ENCODE results near the gene MAST2.
"Not testable (repeated sequence)": the region's sequence is repeated elsewhere in the genome, so short reads cannot be mapped to it uniquely, and the experiment has no call there.

MAST2 gene

GRCh38 chr1:45952072-45952471 lies 148.7 kb downstream of the MAST2 start:
- DNase-seq = no peak

GRCh38 chr1:45953934-45954847 lies 150.8 kb downstream of the MAST2 start:
- DNase-seq = no peak

- DNase-seq = no peak
These were observed 154.3 kb downstream of the MAST2 start for GRCh38 chr1:45957684-45958083.

DNA sequence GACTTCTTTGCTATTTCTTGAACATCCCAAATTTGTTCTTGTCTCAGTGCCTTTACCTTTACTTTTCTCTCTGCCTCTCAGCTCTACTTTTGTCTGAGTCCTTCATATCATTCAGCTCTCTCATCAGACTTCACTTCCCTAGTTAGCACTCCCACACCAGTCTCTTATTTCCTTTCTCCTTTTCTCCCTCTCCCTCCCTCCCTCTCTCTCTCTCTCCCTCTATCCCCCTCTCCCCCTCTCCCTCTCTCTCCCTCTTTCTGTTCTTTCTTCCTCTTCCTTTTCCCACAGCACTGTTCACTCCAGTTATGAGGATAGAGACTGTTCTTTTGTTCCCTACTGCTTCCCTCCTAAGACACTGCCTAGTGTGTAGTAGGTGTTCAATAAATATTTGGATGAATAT lies 154.9 kb downstream of the MAST2 start:
- DNase-seq = no peak

GRCh38 chr1:45960930-45961715 lies 157.7 kb downstream of the MAST2 start:
- no peak for DNase-seq

- not testable (repeated sequence) for DNase-seq
These were observed 158.5 kb downstream of the MAST2 start for GRCh38 chr1:45961936-45962335.

DNA sequence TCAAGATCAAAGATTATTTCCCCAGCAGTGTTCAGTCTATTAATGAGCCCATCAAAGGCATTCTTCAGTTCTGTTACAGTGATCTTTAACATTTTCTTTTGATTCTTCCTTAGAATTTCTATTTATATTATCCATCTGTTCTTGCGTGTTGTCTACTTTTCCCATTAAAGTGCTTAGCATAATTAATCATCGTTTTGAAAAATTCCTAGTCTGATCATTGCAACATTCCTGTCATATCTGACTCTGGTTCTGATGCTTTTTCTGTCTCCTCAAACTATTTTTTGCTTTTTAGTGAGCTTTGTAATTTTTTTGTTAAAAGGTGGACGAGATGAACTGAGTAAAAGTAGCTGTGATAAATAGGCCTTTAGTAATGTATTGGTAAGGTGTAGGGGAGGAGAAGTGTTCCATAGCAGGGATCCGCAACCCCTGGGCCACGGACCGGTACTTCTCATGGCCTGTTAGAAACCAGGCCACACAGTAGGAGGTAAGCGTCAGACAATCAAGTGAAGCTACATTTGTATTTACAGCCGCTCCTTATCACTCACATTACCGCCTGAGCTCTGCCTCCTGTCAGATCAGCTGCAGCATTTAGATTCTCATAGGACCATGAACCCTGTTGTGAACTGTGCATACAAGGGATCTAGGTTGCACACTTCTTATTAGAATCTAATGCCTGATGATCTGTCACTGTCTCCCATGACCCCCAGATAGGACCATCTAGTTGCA lies 165.7 kb downstream of the MAST2 start:
- no peak for DNase-seq

GRCh38 chr1:45969866-45970265 lies 166.5 kb downstream of the MAST2 start:
- DNase-seq = no peak

GRCh38 chr1:45971335-45971734 lies 167.9 kb downstream of the MAST2 start:
- no peak for DNase-seq

GRCh38 chr1:45971922-45972531 lies 168.6 kb downstream of the MAST2 start:
- no peak for DNase-seq

GRCh38 chr1:45972621-45973020 lies 169.2 kb downstream of the MAST2 start:
- no peak for DNase-seq

DNA sequence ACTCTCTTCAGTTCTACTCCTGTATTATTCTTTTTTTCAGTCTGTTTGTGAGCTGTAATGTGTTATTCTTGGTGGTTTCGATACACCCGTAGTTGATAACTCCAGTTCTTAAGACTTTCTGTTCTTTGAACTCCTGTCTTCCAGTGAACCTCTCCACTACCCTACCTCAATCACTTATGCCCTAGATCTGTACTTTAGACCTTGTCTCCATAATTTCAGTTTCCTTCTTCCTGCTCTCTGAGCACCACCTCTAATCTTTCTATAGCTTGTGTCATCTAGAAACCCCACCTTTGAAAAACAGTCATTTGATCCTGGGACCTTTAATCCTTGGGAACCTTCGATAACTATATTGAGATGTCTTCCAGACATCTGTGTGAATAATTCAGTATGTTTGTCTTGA lies 169.7 kb downstream of the MAST2 start:
- DNase-seq = no peak

GRCh38 chr1:45974541-45975269 lies 171.3 kb downstream of the MAST2 start:
- no peak for DNase-seq

DNA sequence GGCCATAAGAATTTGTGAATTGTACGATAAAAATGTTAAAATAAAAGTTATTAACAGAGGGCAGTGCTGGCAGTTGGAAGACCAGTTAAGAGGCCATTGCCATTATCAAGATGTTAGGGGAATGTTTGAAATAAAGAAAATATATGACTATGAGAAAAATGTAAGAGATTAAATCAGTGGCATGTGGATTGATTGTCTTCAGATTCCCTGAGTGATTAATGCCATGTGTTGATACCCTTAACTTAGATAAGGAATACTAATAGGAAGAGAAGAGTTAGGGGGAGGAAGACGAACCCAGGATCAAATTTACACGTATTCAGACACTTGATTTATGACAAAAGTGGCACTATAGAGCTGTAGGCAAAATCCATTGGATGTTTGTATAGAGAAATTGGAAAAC lies 173.2 kb downstream of the MAST2 start:
- no peak for DNase-seq

- no peak for DNase-seq
These were observed 175.8 kb downstream of the MAST2 start for GRCh38 chr1:45979074-45979777.

GRCh38 chr1:45979778-45980176 lies 176.4 kb downstream of the MAST2 start:
- no peak for DNase-seq

GRCh38 chr1:45982359-45982758 lies 178.9 kb downstream of the MAST2 start:
- no peak for DNase-seq

DNA sequence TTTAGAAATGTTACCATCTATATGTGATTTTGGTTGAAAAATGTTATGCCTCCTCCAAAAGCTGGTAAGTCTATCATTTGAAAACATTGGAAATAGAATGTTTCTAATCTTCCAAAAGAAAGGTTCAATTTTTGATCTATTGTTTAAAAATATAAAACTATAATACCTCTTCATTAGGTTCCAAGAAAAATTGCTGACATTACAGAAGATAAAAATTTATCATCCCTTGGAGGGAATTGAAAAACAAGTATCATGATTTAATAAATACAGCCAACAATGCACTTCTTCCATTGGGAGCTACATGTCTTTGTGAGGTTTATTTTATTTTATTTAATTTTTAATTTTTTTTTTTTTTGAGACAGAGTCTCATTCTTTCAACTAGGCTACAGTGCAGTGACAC lies 180.6 kb downstream of the MAST2 start:
- no peak for DNase-seq

- DNase-seq = no peak
These were observed 183.8 kb downstream of the MAST2 start for GRCh38 chr1:45987204-45987603.

GRCh38 chr1:45989249-45989648 lies 185.8 kb downstream of the MAST2 start:
- no peak for DNase-seq

GRCh38 chr1:45994423-45994822 lies 191.0 kb downstream of the MAST2 start:
- no peak for DNase-seq

DNA sequence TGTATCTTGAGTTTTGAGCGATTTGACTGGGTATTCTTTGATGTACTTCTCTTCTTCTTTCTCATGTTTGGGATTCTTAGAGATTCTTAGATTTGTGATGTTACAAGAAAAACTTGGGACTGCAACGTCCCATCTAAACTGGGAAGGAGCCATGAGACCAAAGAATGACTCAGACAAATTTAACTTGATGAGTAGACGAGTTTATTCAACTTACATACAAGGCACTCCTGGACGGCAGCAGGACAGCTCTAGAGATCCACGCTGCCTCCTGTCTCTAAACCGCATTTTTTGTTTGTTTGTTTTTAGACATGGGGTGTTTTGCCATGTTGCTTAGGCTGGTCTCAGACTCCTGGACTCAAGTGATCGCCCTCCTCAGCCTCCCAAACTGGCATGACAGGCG lies 191.9 kb downstream of the MAST2 start:
- DNase-seq = no peak

Data from activated CD4-positive, CD25-positive, alpha-beta regulatory T cell treated with anti-CD3 and anti-CD28 coated beads, Interleukin-2, amount 50 U/mL, for 72 hours (primary cell).